ENCODE data around the gene FARS2. TPM values are rescaled to one million over a fixed set of nuclear protein-coding genes. Genes with fewer than 3 reads are reported as not detected.

Gene FARS2
- total and polyA plus RNA-seq, 2 of the 13 experiments (the other 11 are each of a cell fraction or from before 2014, with no cell fraction given): 15.4 to 26.0 TPM

DNA sequence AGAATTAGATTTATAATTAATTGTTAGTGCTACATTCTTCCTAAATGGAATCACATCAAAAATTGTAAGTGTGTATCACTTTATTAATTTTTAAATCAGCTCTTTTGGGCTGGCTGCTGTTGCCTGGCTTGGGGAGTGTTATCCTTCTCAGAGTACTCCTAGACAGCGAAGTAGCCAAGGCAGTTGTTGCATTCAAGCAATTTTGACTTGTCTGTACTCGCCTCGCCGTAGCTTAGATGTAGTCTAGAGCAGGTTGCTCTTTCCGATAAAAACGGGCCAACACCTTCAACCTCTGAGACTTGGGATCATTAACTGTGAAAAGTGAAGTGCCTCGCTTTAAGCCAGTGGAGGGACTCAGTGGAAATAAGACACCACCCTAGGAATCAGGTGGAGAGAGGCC lies 151.3 kb downstream of the FARS2 start:
- intact Hi-C loops (cut with micrococcal nuclease; ENCODE audit: unreplicated experiment) (no loop called here), in situ Hi-C loops (cut with HindIII; ENCODE audit: extremely low pct_ligation_motif_present, low pct_unique_long_range_greater_than_20kb) (no loop called here)
- Histone ChIP-seq H3K9me3 (ENCODE audit: low read length) (no peaks in the 10 kb centered on the region), H4K20me1 (ENCODE audit: insufficient read depth, low read length) (no peaks in the 10 kb centered on the region), H2AFZ (ENCODE audit: low read length) (no peak overlapping the region), H3K27me3 (ENCODE audit: control insufficient read depth in 1 of 2, insufficient read depth in 2 of 2, low read length in 2 of 2) (no peaks in the 10 kb centered on the region), H3K4me1 (ENCODE audit: insufficient read depth, low read length) (no peaks in the 10 kb centered on the region), H3K36me3 (replicated peaks in 1 of 2; ENCODE audit: control insufficient read depth in 1 of 2, insufficient read depth in 2 of 2, low read length in 2 of 2) (no peaks in the 10 kb centered on the region), H3K79me2 (ENCODE audit: insufficient read depth, low read length) (no peaks in the 10 kb centered on the region), H3K4me2 (ENCODE audit: low read depth, low read length) (no peak overlapping the region), H3K27ac (ENCODE audit: extremely low read length, insufficient read depth, low read length) (no peak overlapping the region), H3K4me3 (replicated peaks in 1 of 3; ENCODE audit: insufficient read depth in 1 of 3, low read depth in 2 of 3, low read length in 3 of 3) (no peak overlapping the region), H3K9ac (ENCODE audit: insufficient read depth, low read depth, low read length) (no peak overlapping the region)
- WGBS (ENCODE audit: low lambda C conversion rate): 97% methylated on average over 7 of the region's 7 CpGs
- POLR2A ChIA-PET: no interaction called here
- DNase-seq (ENCODE audit: low spot score) (no peak), FAIRE-seq (no peak), ATAC-seq (no peak)
- BruUV-seq (replicated peaks): no TSS peak
- TF ChIP-seq CBX1 (IDR thresholded peaks at IDR 0.05; ENCODE audit: low read depth): no peak
- no peak for TF ChIP-seq RFXAP (CRISPR knock-in tag; IDR thresholded peaks at IDR 0.05; ENCODE audit: borderline replicate concordance)
- no peak for TF ChIP-seq HOXA3 (CRISPR knock-in tag; IDR thresholded peaks at IDR 0.05)
- no peak for TF ChIP-seq ZNF660 (CRISPR knock-in tag; IDR thresholded peaks at IDR 0.05; ENCODE audit: borderline replicate concordance, low read depth)
- TF ChIP-seq TBP (CRISPR knock-in tag; IDR thresholded peaks at IDR 0.05): no peak
- no peak for TF ChIP-seq ETV5 (CRISPR knock-in tag; IDR thresholded peaks at IDR 0.05; ENCODE audit: borderline replicate concordance)
- no peak for TF ChIP-seq IKZF4 (CRISPR knock-in tag; IDR thresholded peaks at IDR 0.05; ENCODE audit: borderline replicate concordance, low read depth, not compliant biosample characterization)
- TF ChIP-seq ZKSCAN8 (CRISPR knock-in tag; IDR thresholded peaks at IDR 0.05; ENCODE audit: borderline replicate concordance): no peak
- TF ChIP-seq KLF16 (CRISPR knock-in tag; IDR thresholded peaks at IDR 0.05): no peak
- no peak for TF ChIP-seq NBN (conservative IDR thresholded peaks at IDR 0.05)
- TF ChIP-seq MXI1 (IDR thresholded peaks at IDR 0.05; ENCODE audit: borderline replicate concordance, low read depth, low read length): no peak
- no peak for TF ChIP-seq HIVEP1 (CRISPR knock-in tag; IDR thresholded peaks at IDR 0.05)
- no peak for TF ChIP-seq ZNF670 (CRISPR knock-in tag; IDR thresholded peaks at IDR 0.05; ENCODE audit: borderline replicate concordance)
- TF ChIP-seq, protein P1, sequence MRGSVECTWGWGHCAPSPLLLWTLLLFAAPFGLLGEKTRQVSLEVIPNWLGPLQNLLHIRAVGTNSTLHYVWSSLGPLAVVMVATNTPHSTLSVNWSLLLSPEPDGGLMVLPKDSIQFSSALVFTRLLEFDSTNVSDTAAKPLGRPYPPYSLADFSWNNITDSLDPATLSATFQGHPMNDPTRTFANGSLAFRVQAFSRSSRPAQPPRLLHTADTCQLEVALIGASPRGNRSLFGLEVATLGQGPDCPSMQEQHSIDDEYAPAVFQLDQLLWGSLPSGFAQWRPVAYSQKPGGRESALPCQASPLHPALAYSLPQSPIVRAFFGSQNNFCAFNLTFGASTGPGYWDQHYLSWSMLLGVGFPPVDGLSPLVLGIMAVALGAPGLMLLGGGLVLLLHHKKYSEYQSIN (CRISPR knock-in tag; IDR thresholded peaks at IDR 0.05; ENCODE audit: borderline replicate concordance): no peak
- TF ChIP-seq ZNF746 (CRISPR knock-in tag; IDR thresholded peaks at IDR 0.05): no peak
- TF ChIP-seq CREM (IDR thresholded peaks at IDR 0.05): no peak
- TF ChIP-seq CREM (CRISPR knock-in tag; IDR thresholded peaks at IDR 0.05): no peak
- no peak for TF ChIP-seq NFE2L2 (IDR thresholded peaks at IDR 0.05; ENCODE audit: low read length)
- TF ChIP-seq IRX3 (CRISPR knock-in tag; IDR thresholded peaks at IDR 0.05; ENCODE audit: borderline replicate concordance, low read depth): no peak
- no peak for TF ChIP-seq TSC22D2 (CRISPR knock-in tag; IDR thresholded peaks at IDR 0.05; ENCODE audit: borderline replicate concordance)
- CTCF ChIA-PET (ENCODE audit: low intra/inter-chr PET ratio, low total read pairs): no interaction called here

All from HepG2 (cell line).